ENCODE data around the gene SUSD3. TPM values are rescaled to one million over a fixed set of nuclear protein-coding genes. Genes with fewer than 3 reads are reported as not detected.

SUSD3 gene
- total and polyA plus RNA-seq, 2 of the 8 experiments (the other 6 are each of a cell fraction or from before 2014, with no cell fraction given) = 5.5 to 35.4 TPM

DNA sequence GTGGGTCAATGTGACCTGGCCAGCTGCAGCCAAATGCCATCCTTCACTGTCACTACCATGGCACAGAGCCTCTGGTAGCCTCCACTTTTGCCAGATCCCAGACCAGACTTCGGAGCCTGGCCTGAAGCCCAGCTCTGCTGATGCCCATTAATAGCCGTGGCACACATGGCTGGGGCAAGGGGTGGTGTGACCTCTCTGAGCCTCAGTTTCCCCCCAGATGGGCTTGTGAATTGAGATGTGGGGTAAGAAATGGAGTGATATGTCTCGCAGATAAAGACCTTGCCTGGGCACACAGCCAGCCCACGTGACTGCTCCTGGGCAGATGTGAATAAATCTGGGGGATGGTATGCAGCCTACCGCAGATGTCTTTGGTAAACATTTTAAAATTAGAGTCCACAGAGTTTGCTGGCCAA, 13.9 kb downstream of the SUSD3 start:
- no peak for TF ChIP-seq HDAC6 (IDR thresholded peaks at IDR 0.05; ENCODE audit: low read depth, low read length)
- no peak for TF ChIP-seq TEAD4 (IDR thresholded peaks at IDR 0.05; ENCODE audit: low read depth, low read length)
- TF ChIP-seq KDM4A (IDR thresholded peaks at IDR 0.05; ENCODE audit: low read depth, low read length, severe bottlenecking) = no peak
- TF ChIP-seq CTBP2 (IDR thresholded peaks at IDR 0.05; ENCODE audit: borderline replicate concordance, insufficient read depth, insufficient read length, low read length) = no peak
- no peak for TF ChIP-seq BRCA1 (IDR thresholded peaks at IDR 0.05; ENCODE audit: low read depth, low read length)
- TF ChIP-seq EGR1 (IDR thresholded peaks at IDR 0.05; ENCODE audit: borderline replicate concordance, low read depth, low read length) = no peak
- TF ChIP-seq SRF (IDR thresholded peaks at IDR 0.05; ENCODE audit: low read depth, low read length) = no peak
- TF ChIP-seq SAP30 (IDR thresholded peaks at IDR 0.05; ENCODE audit: insufficient read depth, insufficient replicate concordance, low read length) = no peak
- TF ChIP-seq GTF2F1 (IDR thresholded peaks at IDR 0.05; ENCODE audit: borderline replicate concordance, low read depth, low read length) = no peak
- H3K18ac ChIP-seq (ENCODE audit: extremely low read depth, low read length) = no peak overlapping the region
- POLR2A ChIA-PET (ENCODE audit: partially characterized antibody) = no interaction called here
- no peaks in the 10 kb centered on the region for H3K79me2 ChIP-seq (ENCODE audit: control insufficient read depth in 1 of 2, insufficient read depth in 2 of 2, low read length in 2 of 2)
- no peak overlapping the region for H3K27ac ChIP-seq (ENCODE audit: low read depth, low read length)
- DNase-seq (ENCODE audit: low read depth in 1 of 2, low spot score in 2 of 2) = no peak
- no peak overlapping the region for H3K14ac ChIP-seq (ENCODE audit: insufficient read length)
- no peak overlapping the region for H3K9ac ChIP-seq (replicated peaks in 1 of 4; ENCODE audit: extremely low read depth in 1 of 4, low read depth in 3 of 4, low read length in 3 of 4)
- H2AK5ac ChIP-seq (ENCODE audit: low read depth, low read length) = no peak overlapping the region
- H2AFZ ChIP-seq (ENCODE audit: low read length) = no peak overlapping the region
- H4K8ac ChIP-seq (ENCODE audit: extremely low read depth, insufficient read depth, low read length) = no peak overlapping the region; the same call in 1 of the 2 replicates
- no peak overlapping the region for H2BK120ac ChIP-seq (replicated peaks; ENCODE audit: low read depth, low read length)
- H3K4me3 ChIP-seq (ENCODE audit: extremely low read depth in 1 of 4, insufficient read depth in 2 of 4, low read depth in 3 of 4, low read length in 4 of 4) = no peak overlapping the region
- 0 out of 7 replicates have a peak, but pooled peaks cover 0 to 2% (median 0%) of the 10 kb centered on the region in 4 experiments for H3K4me1 ChIP-seq (replicated peaks in 1 of 4; ENCODE audit: control insufficient read depth in 3 of 4, insufficient read depth in 4 of 4, low read length in 3 of 4)
- 85% methylated on average over 5 of the region's 5 CpGs; no CpG with 5 or more reads in 1 of the 2 experiments for WGBS, 2 experiments (ENCODE audit: extremely low coverage in 1 of 2, insufficient coverage in 1 of 2, insufficient read length in 1 of 2, insufficient replicate concordance in 2 of 2, low coverage in 1 of 2, low lambda C conversion rate in 2 of 2, missing lambda C conversion rate in 1 of 2)
- H2BK12ac ChIP-seq (ENCODE audit: low read depth, low read length) = no peak overlapping the region
- H4K20me1 ChIP-seq (replicated peaks in 1 of 2; ENCODE audit: control insufficient read depth in 1 of 2, insufficient read depth in 2 of 2, low read length in 2 of 2) = no peaks in the 10 kb centered on the region
- no peaks in the 10 kb centered on the region for H3K27me3 ChIP-seq (replicated peaks in 1 of 4; ENCODE audit: control insufficient read depth in 3 of 4, extremely low read depth in 1 of 4, insufficient read depth in 3 of 4, low read length in 3 of 4)
- no peak overlapping the region for H3K23ac ChIP-seq (ENCODE audit: insufficient read length)
- CTCF ChIA-PET (ENCODE audit: partially characterized antibody) = interaction anchor here (1.1 to 1.7 kb wide), 2 partner anchors 10 to 69 kb away, joined by 6 to 7 read pairs; no protein-coding TSS in a partner anchor
- no peaks in the 10 kb centered on the region for H3K23me2 ChIP-seq (ENCODE audit: low read depth, low read length)
- no peak overlapping the region for H3K56ac ChIP-seq (replicated peaks; ENCODE audit: insufficient read length, low read depth, low read length)
- H3K4ac ChIP-seq (replicated peaks; ENCODE audit: insufficient read length, low read depth, low read length) = no peak overlapping the region
- H4K5ac ChIP-seq (ENCODE audit: insufficient read length, low read depth, low read length) = no peak overlapping the region
- no peak overlapping the region for H2BK15ac ChIP-seq (ENCODE audit: low read length)
- no peak overlapping the region for H2BK20ac ChIP-seq (ENCODE audit: low read length)
- no peak overlapping the region for H2BK5ac ChIP-seq (ENCODE audit: low read depth, low read length)
- H3K4me2 ChIP-seq (ENCODE audit: insufficient read depth in 1 of 2, low read depth in 2 of 2, low read length in 2 of 2) = no peak overlapping the region
- no peaks in the 10 kb centered on the region for H3K36me3 ChIP-seq (ENCODE audit: control insufficient read depth in 2 of 4, insufficient read depth in 4 of 4, low read length in 3 of 4)
- H3K9me3 ChIP-seq (ENCODE audit: insufficient read depth in 2 of 2, low read depth in 1 of 2, low read length in 1 of 2) = no peaks in the 10 kb centered on the region
- H3K79me1 ChIP-seq (ENCODE audit: low read depth, low read length) = no peaks in the 10 kb centered on the region
- no peak overlapping the region for H4K91ac ChIP-seq (replicated peaks; ENCODE audit: insufficient read length, low read length)
- FAIRE-seq = no peak

Data from H1 (cell line).